NCI-H2081 treated with DMSO at 0.1 percent for 48 hours (cell line): ENCODE data around the gene WSB2.
"Not testable (repeated sequence)": the region's sequence is repeated elsewhere in the genome, so short reads cannot be mapped to it uniquely, and the experiment has no call there.

ENCODE experiments used
- DNase-seq: peaks from one replicate; lab custom pipeline; 2025; lab: John Stamatoyannopoulos, UW

The WSB2 gene

GRCh38 chr12:118061011-118061872 is at the start of gene WSB2:
TSS of gene WSB2 (minus strand) at chr12:118061179. CDS start at chr12:118061048, 131 bp downstream.
- no peak for DNase-seq

GRCh38 chr12:118109088-118109487 is 48.1 kb upstream of the WSB2 start:
- no peak for DNase-seq

GRCh38 chr12:118107694-118108093 is 46.7 kb upstream of the WSB2 start:
- no peak for DNase-seq

- no peak for DNase-seq
Measured at GRCh38 chr12:118107011-118107410, 46.0 kb upstream of the WSB2 start.

GRCh38 chr12:118103601-118104382 is 42.8 kb upstream of the WSB2 start, which contains the start of gene VSIG10:
TSS of gene VSIG10 (minus strand) at chr12:118104011. CDS start at chr12:118103671, 340 bp downstream.
- DNase-seq = no peak

GRCh38 chr12:118103201-118103600 is 42.2 kb upstream of the WSB2 start:
- no peak for DNase-seq

- no peak for DNase-seq
Measured at GRCh38 chr12:118102609-118103008, 41.6 kb upstream of the WSB2 start.

- DNase-seq = no peak
Measured at GRCh38 chr12:118102070-118102469, 41.1 kb upstream of the WSB2 start.

- DNase-seq = no peak
Measured at GRCh38 chr12:118101051-118101450, 40.1 kb upstream of the WSB2 start.

- DNase-seq = no peak
Measured at GRCh38 chr12:118098911-118099671, 38.1 kb upstream of the WSB2 start.

GRCh38 chr12:118098401-118098800 is 37.4 kb upstream of the WSB2 start:
- no peak for DNase-seq

- no peak for DNase-seq
Measured at GRCh38 chr12:118094039-118094438, 33.1 kb upstream of the WSB2 start.

- DNase-seq = no peak
Measured at GRCh38 chr12:118089782-118090181, 28.8 kb upstream of the WSB2 start.

- no peak for DNase-seq
Measured at GRCh38 chr12:118082161-118082560, 21.2 kb upstream of the WSB2 start.

GRCh38 chr12:118081521-118081920 is 20.5 kb upstream of the WSB2 start:
- DNase-seq = not testable (repeated sequence)

GRCh38 chr12:118073768-118074167 is 12.8 kb upstream of the WSB2 start:
- no peak for DNase-seq

GRCh38 chr12:118070650-118071049 is 9.7 kb upstream of the WSB2 start:
- no peak for DNase-seq

- no peak for DNase-seq
Measured at GRCh38 chr12:118068445-118068844, 7.5 kb upstream of the WSB2 start.

- DNase-seq = no peak
Measured at GRCh38 chr12:118065380-118065779, 4.4 kb upstream of the WSB2 start.

GRCh38 chr12:118064608-118065007 is 3.6 kb upstream of the WSB2 start:
- DNase-seq = no peak

GRCh38 chr12:118063576-118064391 is 2.8 kb upstream of the WSB2 start:
- no peak for DNase-seq
